Adrenal gland (tissue), 5 donors: ENCODE data around the gene FAM20A.

ENCODE experiments used
- POLR2A ChIP-seq, 2 donors: fragments of 450-650 bp; IDR thresholded peaks; one replicate each; pipeline ENCODE4 v1.6.1; 2017; ENCODE audit warnings: antibody characterized with exemption in 2 of 2, mild to moderate bottlenecking in 2 of 2, moderate library complexity in 1 of 2
- TF ChIP-seq, protein P1 (sequence below), 6 experiments: fragments of 450-650 bp in 4 of 6; fragments of 200-600 bp in 2 of 6; sonication (generic) in 1 of 6; IDR thresholded peaks; 1 replicate in 5 of 6; 2 replicates in 1 of 6; pipeline versions ENCODE4 v1.5.1 to v1.8.0; 2016 to 2021; ENCODE audit warnings: antibody characterized with exemption in 6 of 6, mild to moderate bottlenecking in 2 of 6, moderate library complexity in 1 of 6
- donor health status: DM: no; HTN: no; CAD: no.

DNA sequence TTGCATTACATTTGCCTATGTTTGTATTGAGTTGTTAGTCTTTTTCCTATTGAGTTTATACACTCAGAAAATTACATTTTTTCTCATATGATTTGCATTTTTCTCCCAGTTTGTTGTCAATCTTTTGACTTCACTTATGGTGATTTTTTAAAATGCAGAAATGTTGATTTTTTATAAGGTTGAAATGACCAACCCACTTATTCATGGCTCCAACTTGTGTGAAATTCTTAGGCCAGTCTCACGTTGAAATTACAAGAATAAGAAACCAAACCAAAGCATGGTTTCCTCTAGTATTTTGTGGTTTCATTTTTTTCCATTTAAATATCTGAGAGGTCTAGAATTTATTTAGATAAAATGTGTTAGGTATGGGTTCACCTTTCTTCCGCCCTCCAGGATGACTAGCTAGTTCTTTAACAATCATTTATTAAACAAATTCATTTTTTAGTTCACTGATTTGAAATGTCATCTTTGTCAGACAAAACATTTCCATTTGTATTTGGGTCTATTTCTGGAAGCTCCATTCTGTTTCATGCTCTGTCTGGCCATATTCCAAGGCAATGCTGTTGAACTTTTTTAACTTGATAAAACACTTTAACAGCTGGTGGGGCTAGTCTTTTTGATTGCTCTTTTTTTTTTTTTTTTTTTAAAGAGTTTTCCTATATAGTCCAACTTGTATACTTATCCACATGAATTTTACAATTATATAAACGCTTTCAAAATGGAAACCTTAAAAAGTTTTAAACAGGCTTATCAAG, 40.0 kb downstream of the FAM20A start:
- no peak for TF ChIP-seq POLR2A (IDR thresholded peaks at IDR 0.05)
- TF ChIP-seq, protein P1, sequence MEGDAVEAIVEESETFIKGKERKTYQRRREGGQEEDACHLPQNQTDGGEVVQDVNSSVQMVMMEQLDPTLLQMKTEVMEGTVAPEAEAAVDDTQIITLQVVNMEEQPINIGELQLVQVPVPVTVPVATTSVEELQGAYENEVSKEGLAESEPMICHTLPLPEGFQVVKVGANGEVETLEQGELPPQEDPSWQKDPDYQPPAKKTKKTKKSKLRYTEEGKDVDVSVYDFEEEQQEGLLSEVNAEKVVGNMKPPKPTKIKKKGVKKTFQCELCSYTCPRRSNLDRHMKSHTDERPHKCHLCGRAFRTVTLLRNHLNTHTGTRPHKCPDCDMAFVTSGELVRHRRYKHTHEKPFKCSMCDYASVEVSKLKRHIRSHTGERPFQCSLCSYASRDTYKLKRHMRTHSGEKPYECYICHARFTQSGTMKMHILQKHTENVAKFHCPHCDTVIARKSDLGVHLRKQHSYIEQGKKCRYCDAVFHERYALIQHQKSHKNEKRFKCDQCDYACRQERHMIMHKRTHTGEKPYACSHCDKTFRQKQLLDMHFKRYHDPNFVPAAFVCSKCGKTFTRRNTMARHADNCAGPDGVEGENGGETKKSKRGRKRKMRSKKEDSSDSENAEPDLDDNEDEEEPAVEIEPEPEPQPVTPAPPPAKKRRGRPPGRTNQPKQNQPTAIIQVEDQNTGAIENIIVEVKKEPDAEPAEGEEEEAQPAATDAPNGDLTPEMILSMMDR (IDR thresholded peaks at IDR 0.05): no peak
